ENCODE results near the gene NIFK.
"Not testable (repeated sequence)": the region's sequence is repeated elsewhere in the genome, so short reads cannot be mapped to it uniquely, and the experiment has no call there.

NIFK gene

DNA sequence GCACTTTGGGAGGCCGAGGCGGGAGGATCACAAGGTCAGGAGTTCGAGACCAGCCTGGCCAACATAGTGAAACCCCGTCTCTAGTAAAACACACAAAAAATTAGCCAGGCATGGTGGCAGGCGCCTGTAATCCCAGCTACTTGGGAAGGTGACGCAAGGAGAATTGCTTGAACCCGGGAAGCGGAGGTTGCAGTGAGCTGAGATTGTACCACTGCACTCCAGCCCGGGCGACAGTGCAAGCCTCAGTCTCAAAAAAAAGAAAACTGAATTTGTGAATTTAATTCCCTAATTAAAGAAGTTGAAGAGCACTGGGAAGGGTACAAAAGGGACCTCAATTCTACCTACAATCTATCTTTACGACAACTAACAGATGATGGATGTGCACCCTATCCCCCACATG, 2.1 kb downstream of the NIFK start:
- not testable (repeated sequence) for DNase-seq (ENCODE audit: low spot score)

GRCh38 chr2:121731366-121731765, 5.3 kb downstream of the NIFK start:
- no peak for DNase-seq (ENCODE audit: low spot score)

DNA sequence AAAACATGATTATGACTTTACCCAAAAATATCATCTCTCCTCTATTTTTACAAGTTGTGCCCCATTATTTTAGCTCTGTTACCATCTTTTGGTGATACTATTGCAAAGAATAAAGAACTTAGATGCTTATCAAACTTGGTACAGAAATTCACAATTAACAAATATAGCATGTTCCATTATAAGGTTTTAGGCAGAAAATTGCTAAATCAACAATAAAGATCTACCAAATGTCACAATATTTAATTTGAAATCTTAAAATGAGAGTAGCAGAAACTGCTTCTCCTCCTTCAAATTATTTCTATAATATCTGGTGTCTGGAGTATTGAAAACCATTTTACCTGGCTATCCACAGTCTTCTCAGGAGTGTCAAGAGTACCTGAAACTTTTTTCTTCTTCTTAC, 8.7 kb downstream of the NIFK start:
- DNase-seq (ENCODE audit: low spot score), result no peak

- no peak for DNase-seq (ENCODE audit: low spot score)
These were observed 9.3 kb downstream of the NIFK start for GRCh38 chr2:121727332-121727731.

DNA sequence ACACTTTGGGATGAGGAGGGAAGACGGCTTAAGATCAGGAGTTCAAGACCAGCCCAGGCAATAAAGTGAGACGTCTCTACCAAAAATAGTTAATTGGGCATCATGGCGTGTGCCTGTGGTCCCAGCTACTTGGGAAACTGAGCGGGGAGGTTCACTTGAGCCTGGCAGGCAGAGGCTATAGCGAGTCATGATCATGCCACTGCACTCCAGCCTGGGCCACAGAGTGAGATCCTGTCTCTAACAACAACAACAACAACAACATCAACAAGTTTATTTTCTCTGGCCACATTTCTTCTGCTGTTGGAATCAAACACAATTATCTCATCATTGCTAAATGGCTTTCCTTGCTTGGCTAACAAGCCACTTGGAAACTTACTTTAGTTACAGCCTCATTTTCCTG, 13.4 kb downstream of the NIFK start:
- DNase-seq (ENCODE audit: low spot score), result no peak

- DNase-seq (ENCODE audit: low spot score), result no peak
These were observed 14.2 kb downstream of the NIFK start for GRCh38 chr2:121722479-121722878.

DNA sequence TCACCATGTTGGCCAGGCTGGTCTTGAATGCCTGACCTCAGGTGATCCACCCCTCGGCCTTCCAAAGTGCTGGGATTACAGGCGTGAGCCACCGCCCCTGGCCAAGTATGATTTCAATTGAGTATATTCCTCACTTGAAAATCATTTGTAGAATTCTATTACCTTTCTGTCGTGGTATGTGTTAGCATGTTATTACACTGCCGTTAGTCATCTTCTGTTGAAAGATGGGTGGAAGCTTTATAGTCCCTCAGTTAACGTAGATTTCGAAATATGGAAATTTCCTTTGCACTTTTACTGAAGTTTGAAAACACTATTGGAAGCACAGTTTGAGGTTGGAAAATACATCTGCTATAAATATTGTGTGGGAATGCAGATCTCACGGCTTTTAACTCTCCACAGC, 14.7 kb downstream of the NIFK start:
- no peak for DNase-seq (ENCODE audit: low spot score)

- no peak for DNase-seq (ENCODE audit: low spot score)
These were observed 19.1 kb downstream of the NIFK start for GRCh38 chr2:121717529-121717928.

DNA sequence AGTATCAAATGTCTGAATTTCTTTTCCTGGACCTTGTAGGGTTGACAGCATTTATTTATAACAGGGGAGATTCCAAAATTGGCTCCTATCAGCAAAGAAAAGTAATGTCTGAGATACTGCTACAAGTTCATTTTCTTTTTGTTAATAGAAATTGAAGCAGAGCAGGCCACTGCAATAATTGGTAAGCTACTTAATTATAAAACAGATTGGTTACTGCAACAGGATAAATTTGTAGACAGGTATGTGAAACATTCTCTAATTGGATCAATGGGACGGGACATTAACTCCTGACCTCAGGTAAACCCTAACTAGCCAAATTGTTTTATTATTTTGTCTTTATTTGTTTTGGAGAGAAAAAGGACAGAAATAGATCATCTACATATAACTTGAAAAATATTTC, 20.5 kb downstream of the NIFK start:
- no peak for DNase-seq (ENCODE audit: low spot score)

- not testable (repeated sequence) for DNase-seq (ENCODE audit: low spot score)
These were observed 25.2 kb downstream of the NIFK start for GRCh38 chr2:121711481-121711880.

DNA sequence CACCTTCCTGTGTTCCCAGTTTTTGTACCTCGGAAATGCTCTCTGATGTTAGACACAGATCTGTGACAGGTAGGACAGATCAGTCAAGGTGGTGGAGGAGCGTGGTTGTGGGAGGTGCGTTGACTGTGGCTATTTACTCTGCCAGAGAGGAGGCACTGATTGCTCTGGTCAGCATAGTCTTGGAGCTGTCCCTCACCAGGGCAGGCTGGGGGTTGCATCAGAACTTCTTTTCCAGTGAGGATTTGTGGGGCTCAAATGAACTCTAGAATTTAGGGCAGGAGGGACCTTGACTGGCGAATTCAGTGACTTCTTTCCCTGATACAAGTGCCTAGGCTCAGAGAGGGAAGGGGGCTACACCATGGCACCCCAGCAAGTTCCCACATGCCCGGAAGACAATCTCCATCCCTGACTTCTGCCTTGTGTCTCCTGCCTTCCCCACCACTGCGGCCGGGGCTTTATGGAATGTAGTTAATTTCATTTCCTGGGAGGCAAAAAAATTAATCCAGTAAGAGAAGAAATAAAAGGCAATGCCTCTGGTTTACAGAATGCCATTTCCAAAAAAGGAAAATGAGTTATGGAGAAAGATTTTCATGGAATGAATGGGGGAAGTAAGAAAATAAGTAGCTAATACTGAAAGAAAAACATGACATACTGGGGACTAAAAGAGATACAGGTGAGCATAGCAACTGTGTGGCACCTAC, 26.1 kb downstream of the NIFK start:
- peak; percentile 29 for DNase-seq (ENCODE audit: low spot score)

GRCh38 chr2:121709776-121710469, 26.8 kb downstream of the NIFK start:
- peak; percentile 55 for DNase-seq (ENCODE audit: low spot score)

GRCh38 chr2:121707920-121708361, 28.7 kb downstream of the NIFK start:
- peak; percentile 84 for DNase-seq (ENCODE audit: low spot score)

GRCh38 chr2:121707344-121707919, 29.2 kb downstream of the NIFK start:
- DNase-seq (ENCODE audit: low spot score), result peak; percentile 86

DNA sequence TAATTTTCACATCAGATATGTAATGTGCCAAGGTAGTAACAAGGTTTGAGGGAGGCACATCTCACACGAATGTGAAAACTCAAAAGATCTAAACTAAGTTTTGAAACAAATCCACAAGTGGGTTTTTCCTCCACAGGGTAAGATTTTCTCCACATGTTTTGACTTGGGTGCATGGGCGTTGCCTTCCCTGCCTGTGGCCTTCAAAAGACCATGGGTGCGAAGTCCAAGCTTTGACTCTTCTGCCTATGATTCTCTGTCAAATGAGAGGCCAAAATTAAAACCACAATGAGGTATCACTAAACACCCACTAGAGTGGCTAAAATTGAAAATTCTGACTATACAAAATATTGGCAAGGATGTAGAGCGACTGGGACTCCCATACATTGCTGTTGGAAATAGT, 30.7 kb downstream of the NIFK start:
- DNase-seq (ENCODE audit: low spot score), result peak; percentile 45

DNA sequence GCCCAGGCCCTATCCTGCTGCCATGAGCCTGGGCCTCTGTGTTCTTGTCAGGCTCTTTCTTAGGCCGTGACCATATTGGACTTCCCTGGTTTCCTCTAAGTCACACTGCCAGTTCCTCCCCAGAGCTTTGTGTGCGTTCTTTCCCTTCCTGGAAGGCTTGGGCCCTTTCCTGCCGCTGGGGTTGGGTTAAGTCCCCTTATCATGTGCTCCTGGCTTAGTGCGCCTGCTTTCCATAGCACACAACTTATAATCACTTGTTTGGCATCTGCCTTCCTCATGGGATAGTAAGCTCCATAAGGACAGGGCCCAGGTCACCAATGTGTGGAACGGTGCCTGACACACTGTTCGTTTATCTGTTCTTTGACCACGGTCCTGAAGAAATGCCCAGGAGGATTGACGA, 31.3 kb downstream of the NIFK start:
- no peak for DNase-seq (ENCODE audit: low spot score)

DNA sequence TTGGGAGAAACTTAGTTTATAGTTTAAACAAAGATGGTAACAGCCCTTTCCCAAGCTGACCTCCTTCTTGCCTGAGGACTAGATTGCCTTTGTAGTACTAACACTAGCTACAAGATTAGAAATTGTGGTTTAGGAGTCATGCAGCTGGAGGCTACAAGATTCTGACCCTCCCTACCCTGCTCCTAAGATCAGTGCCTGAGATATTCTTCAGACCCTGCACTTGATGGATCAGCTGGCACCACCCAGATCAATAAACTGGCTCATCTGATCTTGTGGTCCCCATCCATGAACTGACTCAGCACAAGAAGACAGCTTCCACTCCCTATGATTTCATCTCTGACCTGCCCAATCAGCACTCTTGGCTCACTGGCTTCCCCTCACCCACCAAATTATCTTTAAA, 34.9 kb downstream of the NIFK start:
- not testable (repeated sequence) for DNase-seq (ENCODE audit: low spot score)

DNA sequence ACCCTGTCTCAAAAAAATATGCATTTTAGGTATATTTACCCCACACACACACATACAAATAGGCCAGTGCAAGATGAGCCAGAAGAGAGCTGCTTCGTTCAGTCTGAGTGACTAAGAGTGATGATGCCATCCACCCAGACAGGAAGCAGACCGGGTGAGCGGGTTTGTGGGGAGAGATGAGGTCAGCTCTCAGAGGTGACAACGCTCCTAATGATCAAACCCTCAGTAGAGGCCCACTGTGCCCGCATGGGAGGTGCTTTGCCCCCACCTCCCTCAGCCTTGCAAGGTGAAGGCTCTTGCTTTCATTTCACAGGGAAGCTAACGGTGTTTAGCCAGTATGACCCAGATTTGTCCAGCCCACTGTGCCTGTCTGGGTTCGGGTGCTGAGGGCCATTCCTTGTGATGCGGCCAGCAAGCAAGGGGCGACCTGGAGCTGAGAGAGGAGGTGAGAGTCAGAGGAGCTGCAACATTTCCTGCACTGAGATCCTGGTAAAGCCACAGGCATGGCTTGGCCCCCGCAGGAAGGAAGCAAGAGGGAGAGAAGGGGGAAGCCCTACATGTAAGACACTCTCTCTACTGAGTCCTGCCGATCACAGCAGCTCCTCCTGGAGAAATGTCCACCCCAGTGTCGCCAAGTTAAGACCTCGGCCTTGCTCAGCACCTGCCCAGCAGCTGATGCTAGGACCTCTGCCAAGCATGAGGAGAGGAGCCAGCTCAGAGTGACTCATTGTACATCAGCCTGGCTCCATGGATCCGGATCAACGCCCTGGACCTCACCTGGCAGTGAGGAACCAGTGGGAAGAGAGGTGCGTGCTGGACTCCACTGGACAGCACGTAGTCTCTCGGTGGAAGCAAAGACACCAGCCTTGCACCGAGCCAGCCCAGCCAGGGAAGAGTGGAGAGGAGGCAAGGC, 37.0 kb downstream of the NIFK start:
- DNase-seq (ENCODE audit: low spot score), result peak; percentile 83

GRCh38 chr2:121698318-121698930, 38.3 kb downstream of the NIFK start:
- no peak for DNase-seq (ENCODE audit: low spot score)

DNA sequence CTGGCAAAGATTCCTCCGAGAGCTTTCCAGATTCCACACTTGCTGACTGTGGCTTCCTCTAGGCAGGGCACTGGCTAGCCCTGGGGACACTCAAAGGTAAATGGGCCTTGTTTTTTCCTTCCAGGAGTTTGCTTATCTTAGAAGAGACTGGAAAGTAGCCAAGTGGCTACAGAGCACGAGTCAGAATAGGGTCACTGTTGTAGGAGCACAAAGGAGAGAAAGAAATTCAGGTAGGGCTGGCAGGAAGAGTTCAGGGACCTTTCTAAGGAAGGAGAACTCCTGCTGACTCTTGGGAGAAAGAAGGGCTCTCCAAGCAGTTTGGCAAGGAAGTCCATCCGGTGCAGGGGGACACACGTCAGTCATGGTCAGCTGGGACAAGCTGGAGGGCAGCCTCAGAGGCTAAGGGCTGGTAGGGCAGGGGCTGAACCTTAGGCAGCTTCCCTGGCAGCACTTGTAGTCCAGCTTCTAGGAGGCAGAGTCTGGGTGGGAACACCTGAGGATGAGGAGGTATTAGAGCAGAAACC, 39.5 kb downstream of the NIFK start:
- no peak for DNase-seq (ENCODE audit: low spot score)

DNA sequence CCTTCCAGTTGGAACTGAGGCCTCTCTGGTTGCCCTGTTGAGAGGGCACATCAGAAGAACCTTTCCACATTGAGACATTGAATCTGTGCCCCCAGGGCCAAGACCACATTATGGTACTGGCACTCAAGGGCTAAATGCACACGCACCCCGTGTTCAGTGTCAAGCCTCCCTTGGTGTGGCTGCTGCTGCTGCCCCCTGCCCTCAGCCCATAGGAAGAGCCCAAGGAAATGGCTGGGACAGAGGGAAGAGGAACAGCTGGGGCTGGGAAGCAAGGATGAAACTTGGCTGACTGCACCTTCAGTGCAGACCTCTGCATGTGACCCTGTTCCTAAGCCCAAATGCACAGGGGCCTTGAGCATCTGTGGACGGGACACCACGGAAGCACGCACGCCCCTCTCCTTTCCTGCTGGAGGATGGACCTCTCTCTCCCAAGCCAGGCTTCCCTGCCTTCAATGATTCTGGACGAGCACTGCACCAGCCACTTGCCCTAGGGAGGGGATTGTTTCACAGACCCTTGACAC, 40.2 kb downstream of the NIFK start:
- no peak for DNase-seq (ENCODE audit: low spot score)

DNA sequence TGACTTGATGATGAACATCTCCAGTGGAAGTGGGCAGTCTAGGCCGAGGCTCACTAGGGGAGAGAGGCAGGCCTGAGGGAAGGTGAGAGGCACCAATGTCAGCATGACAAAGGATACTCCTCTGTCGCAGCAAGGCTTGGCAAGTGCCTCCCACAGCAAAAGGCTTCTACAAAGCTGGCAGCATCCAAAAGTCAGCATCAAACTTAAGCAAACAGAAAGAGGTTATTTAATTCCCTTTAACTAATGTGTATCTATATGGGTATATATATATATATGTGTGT, 41.6 kb downstream of the NIFK start:
- DNase-seq (ENCODE audit: low spot score), result no peak
